HG02610 (cell line): ENCODE data around the gene CYB561D2.

Experiments
- ATAC-seq: cut with Tn5 transposase; IDR thresholded peaks from one replicate; pipeline ENCODE4 v1.9.1; 2021; ENCODE audit warnings: mild to moderate bottlenecking, moderate library complexity; ENCODE audit not compliant: unreplicated experiment

The CYB561D2 gene

GRCh38 chr3:50340448-50341329, 10.0 kb upstream of the CYB561D2 start, which contains the start of gene RASSF1:
Gene RASSF1 (minus strand): TSS chr3:50340836. CDS start chr3:50340805, 31 bp downstream.
- peak; percentile 17 for ATAC-seq

GRCh38 chr3:50341537-50341936, 9.1 kb upstream of the CYB561D2 start:
- ATAC-seq, result no peak

GRCh38 chr3:50341996-50342650, 8.5 kb upstream of the CYB561D2 start:
- no peak for ATAC-seq

- ATAC-seq, result no peak
These were observed 7.6 kb upstream of the CYB561D2 start for GRCh38 chr3:50342813-50343633.

- ATAC-seq, result no peak
These were observed 5.7 kb upstream of the CYB561D2 start for GRCh38 chr3:50345008-50345407.

- no peak for ATAC-seq
These were observed 5.0 kb upstream of the CYB561D2 start, which contains the start of gene ZMYND10 for GRCh38 chr3:50345586-50346234. Gene ZMYND10 (minus strand): TSS chr3:50345732. CDS start chr3:50345579, 153 bp downstream.

- no peak for ATAC-seq
These were observed 3.4 kb upstream of the CYB561D2 start for GRCh38 chr3:50347187-50347813.

GRCh38 chr3:50350213-50350526, 492 bp upstream of the CYB561D2 start:
- ATAC-seq, result no peak

GRCh38 chr3:50351323-50351697, 648 bp downstream of the CYB561D2 start:
- no peak for ATAC-seq

GRCh38 chr3:50352781-50353180, 2.1 kb downstream of the CYB561D2 start:
- ATAC-seq, result no peak

GRCh38 chr3:50353245-50354004, 2.8 kb downstream of the CYB561D2 start:
- ATAC-seq, result no peak

- ATAC-seq, result no peak
These were observed 3.6 kb downstream of the CYB561D2 start for GRCh38 chr3:50354186-50354764.

- no peak for ATAC-seq
These were observed 4.2 kb downstream of the CYB561D2 start for GRCh38 chr3:50354850-50355249.

GRCh38 chr3:50355829-50356552, 5.3 kb downstream of the CYB561D2 start:
- no peak for ATAC-seq

GRCh38 chr3:50356553-50356952, 5.9 kb downstream of the CYB561D2 start:
- no peak for ATAC-seq

- no peak for ATAC-seq
These were observed 6.8 kb downstream of the CYB561D2 start for GRCh38 chr3:50357481-50357880.

GRCh38 chr3:50358355-50358910, 7.8 kb downstream of the CYB561D2 start:
- ATAC-seq, result no peak
